NT2/D1 (cell line): ENCODE data around the gene CLASP1.
"Not testable (repeated sequence)": the region's sequence is repeated elsewhere in the genome, so short reads cannot be mapped to it uniquely, and the experiment has no call there.

Experiments
- DNase-seq: peaks from one replicate; pipeline ENCODE4 v3.0.0-alpha.2; 2011; ENCODE audit warnings: low read depth, low spot score
- H3K27me3 ChIP-seq: 2 replicates; pipeline ENCODE4 v1.6.0; 2011; ENCODE audit warnings: mild to moderate bottlenecking; ENCODE audit not compliant: insufficient read length, insufficient read depth
- H3K36me3 ChIP-seq: 2 replicates; pipeline ENCODE4 v1.6.1; 2011; ENCODE audit warnings: mild to moderate bottlenecking, low read length, mixed read lengths; ENCODE audit not compliant: insufficient read depth, insufficient read length
- H3K4me1 ChIP-seq: 2 replicates; pipeline ENCODE4 v1.5.1; 2011; ENCODE audit not compliant: insufficient read depth, insufficient read length
- H3K4me3 ChIP-seq: 2 replicates; pipeline ENCODE4 v1.5.1; 2011; ENCODE audit warnings: low read depth; ENCODE audit not compliant: insufficient read length
- H3K9ac ChIP-seq: 2 replicates; pipeline ENCODE4 v1.6.0; 2011; ENCODE audit warnings: low read depth; ENCODE audit not compliant: insufficient read length
- H3K9me3 ChIP-seq: 2 replicates; pipeline ENCODE4 v1.5.1; 2011; ENCODE audit warnings: mild to moderate bottlenecking, low read length; ENCODE audit not compliant: insufficient read depth
- SUZ12 ChIP-seq: IDR thresholded peaks from 2 replicates; pipeline ENCODE4 v1.6.1; 2011; ENCODE audit not compliant: insufficient read length, insufficient read depth; ENCODE audit errors: extremely low read depth
- YY1 ChIP-seq: IDR thresholded peaks from 2 replicates; pipeline ENCODE4 v1.6.1; 2011; ENCODE audit not compliant: insufficient read length, insufficient read depth
- ZNF274 ChIP-seq: IDR thresholded peaks from 2 replicates; pipeline ENCODE4 v1.6.1; 2011; ENCODE audit warnings: mild to moderate bottlenecking, low read depth, low read length

CLASP1 gene

DNA sequence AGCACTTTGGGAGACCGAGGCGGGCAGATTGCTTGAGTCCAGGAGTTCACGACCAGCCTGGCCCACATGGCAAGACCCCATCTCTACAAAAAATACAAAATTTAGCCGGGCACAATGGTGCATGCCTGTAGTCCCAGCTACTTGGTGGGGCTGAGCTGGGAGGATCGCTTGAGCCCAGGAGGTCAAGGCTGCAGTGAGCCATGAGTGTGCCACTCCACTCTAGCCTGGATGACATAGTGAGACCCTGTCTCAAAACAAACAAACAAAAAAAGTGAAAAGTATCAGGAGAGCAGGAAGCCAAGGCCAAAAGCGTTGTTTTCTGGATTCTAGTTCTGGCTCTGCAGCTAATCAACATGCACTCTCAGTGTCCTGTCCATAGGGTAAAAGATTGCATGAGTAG, 10.7 kb upstream of the CLASP1 start:
- Histone ChIP-seq H3K27me3 (no peaks in the 10 kb centered on the region), H3K9me3 (no peaks in the 10 kb centered on the region), H3K4me1 (no peaks in the 10 kb centered on the region), H3K4me3 (no peak overlapping the region), H3K9ac (no peak overlapping the region), H3K36me3 (peaks cover 9% of the 10 kb centered on the region)
- DNase-seq: no peak
- TF ChIP-seq SUZ12: no peak
- no peak for TF ChIP-seq ZNF274
- TF ChIP-seq YY1: no peak

DNA sequence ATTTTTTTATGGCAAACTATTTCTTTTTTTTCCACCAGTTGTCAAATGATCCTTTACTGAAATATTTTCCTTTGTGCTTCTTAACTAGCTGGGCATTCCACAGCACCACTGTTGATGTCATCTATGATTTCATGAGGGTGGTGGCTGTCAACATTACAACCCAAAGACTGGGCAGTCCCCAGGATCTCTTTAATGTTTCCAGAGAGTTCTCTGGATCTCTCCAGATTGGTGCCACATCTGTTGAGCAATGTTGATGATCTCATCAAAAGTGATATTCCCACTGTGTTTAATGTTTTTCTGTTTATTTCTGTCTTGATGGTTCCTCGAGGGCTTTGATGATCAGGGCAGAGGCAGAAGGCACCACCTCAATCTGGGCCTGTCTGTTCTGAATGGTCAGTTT, 9.1 kb upstream of the CLASP1 start:
- not testable (repeated sequence) for H3K4me1 ChIP-seq, H3K36me3 ChIP-seq, H3K9ac ChIP-seq, DNase-seq, H3K4me3 ChIP-seq, H3K27me3 ChIP-seq, H3K9me3 ChIP-seq

- no peaks in the 10 kb centered on the region for H3K36me3 ChIP-seq
- H3K4me1 ChIP-seq: no peaks in the 10 kb centered on the region
- TF ChIP-seq ZNF274: no peak
- no peak for TF ChIP-seq YY1
- no peak for TF ChIP-seq SUZ12
- H3K4me3 ChIP-seq: no peak overlapping the region
- H3K27me3 ChIP-seq: no peaks in the 10 kb centered on the region
- H3K9me3 ChIP-seq: no peaks in the 10 kb centered on the region
- no peak for DNase-seq
- H3K9ac ChIP-seq: no peak overlapping the region
Observed at GRCh38 chr2:121653035-121653434, 3.8 kb upstream of the CLASP1 start.

GRCh38 chr2:121650315-121650930, 1.2 kb upstream of the CLASP1 start:
- Histone ChIP-seq H3K36me3 (no peaks in the 10 kb centered on the region), H3K9ac (peak overlapping the region; percentile 90), H3K4me1 (no peaks in the 10 kb centered on the region), H3K27me3 (no peaks in the 10 kb centered on the region), H3K9me3 (no peaks in the 10 kb centered on the region), H3K4me3 (peak overlapping the region; percentile 86)
- DNase-seq: peak; percentile 6
- TF ChIP-seq SUZ12: no peak
- no peak for TF ChIP-seq YY1
- no peak for TF ChIP-seq ZNF274

GRCh38 chr2:121649596-121650314, 493 bp upstream of the CLASP1 start:
- TF ChIP-seq SUZ12 (no peak), YY1 (no peak), ZNF274 (no peak)
- Histone ChIP-seq H3K9ac (peak overlapping the region; percentile 90), H3K9me3 (no peaks in the 10 kb centered on the region), H3K4me3 (peak overlapping the region; percentile 86), H3K36me3 (no peaks in the 10 kb centered on the region), H3K4me1 (no peaks in the 10 kb centered on the region), H3K27me3 (no peaks in the 10 kb centered on the region)
- DNase-seq: peak; percentile 97

DNA sequence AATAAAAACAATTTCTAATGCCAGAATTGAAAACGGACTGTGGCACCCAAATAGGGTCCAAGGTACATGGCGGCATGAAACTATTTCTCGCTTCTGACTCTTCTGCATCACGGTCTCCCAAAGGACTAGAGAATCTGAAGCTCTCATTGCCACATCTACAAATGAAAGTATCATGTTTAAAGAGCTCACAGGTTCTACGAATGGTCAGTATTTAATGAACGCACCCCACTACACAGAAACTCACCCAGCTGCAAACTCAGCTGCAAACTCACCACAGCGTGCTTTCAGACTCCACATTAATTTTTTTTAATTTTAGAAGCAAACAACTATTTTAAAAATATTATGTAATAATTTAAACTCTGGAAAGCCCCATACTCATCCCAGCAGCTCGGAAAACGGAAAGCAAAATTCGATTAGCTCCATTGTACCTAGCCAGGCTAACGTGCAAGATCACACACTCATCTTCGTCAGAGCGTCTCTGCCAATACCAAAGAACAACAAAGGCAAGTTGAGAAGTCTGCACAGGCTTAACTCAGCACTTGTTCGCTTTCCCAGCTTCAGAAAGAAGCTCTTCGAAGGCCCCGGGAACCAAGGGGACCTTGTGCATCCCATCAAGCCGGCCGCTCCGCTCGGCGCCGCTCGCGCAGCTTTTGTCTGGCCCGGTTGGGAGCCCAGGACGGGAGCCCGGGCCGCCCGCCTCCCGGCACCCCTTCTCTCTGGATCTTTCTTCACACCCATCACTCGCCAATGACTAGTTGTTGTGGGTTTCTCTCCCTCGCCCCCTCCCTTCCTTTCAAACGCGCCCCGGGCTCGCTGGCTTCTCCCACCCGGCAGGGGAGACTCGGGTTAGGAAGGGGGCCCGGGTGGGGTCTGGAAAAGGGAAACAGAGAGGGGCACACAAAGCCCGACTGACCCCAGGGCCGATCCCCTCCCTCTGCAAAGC, 785 bp downstream of the CLASP1 start:
- TF ChIP-seq ZNF274 (no peak), YY1 (no peak), SUZ12 (no peak)
- Histone ChIP-seq H3K4me1 (no peaks in the 10 kb centered on the region), H3K4me3 (peak overlapping the region; percentile 86), H3K9me3 (no peaks in the 10 kb centered on the region), H3K27me3 (no peaks in the 10 kb centered on the region), H3K36me3 (no peaks in the 10 kb centered on the region), H3K9ac (peak overlapping the region; percentile 90)
- DNase-seq: peak; percentile 32

GRCh38 chr2:121647396-121647795, 1.9 kb downstream of the CLASP1 start:
- no peak for DNase-seq
- no peak overlapping the region for H3K4me3 ChIP-seq
- no peaks in the 10 kb centered on the region for H3K9me3 ChIP-seq
- H3K4me1 ChIP-seq: no peaks in the 10 kb centered on the region
- H3K27me3 ChIP-seq: no peaks in the 10 kb centered on the region
- H3K36me3 ChIP-seq: peaks cover 2% of the 10 kb centered on the region
- TF ChIP-seq ZNF274: no peak
- TF ChIP-seq SUZ12: no peak
- TF ChIP-seq YY1: no peak
- no peak overlapping the region for H3K9ac ChIP-seq
